ENCODE measurements around the gene ADCY5. TPM values are rescaled to one million over a fixed set of nuclear protein-coding genes. Genes with fewer than 3 reads are reported as not detected.

ADCY5 gene
- total RNA-seq, 4 donors from 2014 or later: 3.5 to 44.6 (median 14.5) TPM

DNA sequence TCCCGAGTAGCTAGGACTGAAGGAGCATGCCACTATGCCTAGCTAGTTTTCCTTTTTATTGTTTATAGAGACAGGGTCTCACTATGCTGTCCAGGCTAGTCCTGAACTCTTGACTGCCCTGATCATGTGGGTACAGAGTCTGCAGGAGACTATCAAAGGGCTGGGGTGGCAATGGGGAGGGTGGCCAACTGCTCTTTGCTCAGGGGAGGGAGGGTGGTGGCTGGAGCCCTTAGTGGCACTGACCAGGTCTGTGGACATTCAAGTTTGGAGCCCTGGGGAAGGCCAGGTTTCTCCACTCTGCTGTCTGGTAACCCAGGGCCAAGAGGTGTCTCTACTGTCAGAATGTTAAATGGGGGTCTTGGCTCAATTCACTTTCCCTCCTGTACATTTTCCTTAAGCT lies 125.1 kb downstream of the ADCY5 start:
- Histone ChIP-seq H3K4me1 (no peaks in the 10 kb centered on the region), H3K27me3 (no peaks in the 10 kb centered on the region), H3K9me3 (no peaks in the 10 kb centered on the region), H3K4me3 (no peak overlapping the region), H3K27ac (no peak overlapping the region), H3K36me3 (no peaks in the 10 kb centered on the region)
- DNase-seq: peak in 1 of 3 donors; percentile 10
- TF ChIP-seq, protein P1, sequence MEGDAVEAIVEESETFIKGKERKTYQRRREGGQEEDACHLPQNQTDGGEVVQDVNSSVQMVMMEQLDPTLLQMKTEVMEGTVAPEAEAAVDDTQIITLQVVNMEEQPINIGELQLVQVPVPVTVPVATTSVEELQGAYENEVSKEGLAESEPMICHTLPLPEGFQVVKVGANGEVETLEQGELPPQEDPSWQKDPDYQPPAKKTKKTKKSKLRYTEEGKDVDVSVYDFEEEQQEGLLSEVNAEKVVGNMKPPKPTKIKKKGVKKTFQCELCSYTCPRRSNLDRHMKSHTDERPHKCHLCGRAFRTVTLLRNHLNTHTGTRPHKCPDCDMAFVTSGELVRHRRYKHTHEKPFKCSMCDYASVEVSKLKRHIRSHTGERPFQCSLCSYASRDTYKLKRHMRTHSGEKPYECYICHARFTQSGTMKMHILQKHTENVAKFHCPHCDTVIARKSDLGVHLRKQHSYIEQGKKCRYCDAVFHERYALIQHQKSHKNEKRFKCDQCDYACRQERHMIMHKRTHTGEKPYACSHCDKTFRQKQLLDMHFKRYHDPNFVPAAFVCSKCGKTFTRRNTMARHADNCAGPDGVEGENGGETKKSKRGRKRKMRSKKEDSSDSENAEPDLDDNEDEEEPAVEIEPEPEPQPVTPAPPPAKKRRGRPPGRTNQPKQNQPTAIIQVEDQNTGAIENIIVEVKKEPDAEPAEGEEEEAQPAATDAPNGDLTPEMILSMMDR (IDR thresholded peaks at IDR 0.05): no peak
- no peak for TF ChIP-seq POLR2A (IDR thresholded peaks at IDR 0.05)

DNA sequence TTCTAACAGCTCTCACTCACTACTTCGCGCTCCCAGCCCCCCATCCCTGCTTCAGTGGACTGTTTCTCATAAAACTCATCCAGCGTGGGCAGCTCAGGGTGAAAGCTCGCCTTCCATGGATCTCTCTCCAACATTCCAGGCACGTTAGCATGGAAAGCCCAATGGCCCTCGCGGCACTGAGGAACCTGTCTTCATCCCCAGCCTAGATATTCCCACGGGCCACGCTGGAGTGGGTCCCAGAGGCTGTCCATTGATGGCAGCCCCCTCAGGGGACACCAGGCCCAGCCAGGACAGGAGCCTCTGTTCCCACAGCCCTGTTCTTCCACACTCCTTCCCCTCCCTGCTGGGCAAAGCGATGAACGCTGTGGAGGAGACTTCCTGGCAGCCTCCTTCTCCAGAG lies 126.0 kb downstream of the ADCY5 start:
- H3K27ac ChIP-seq: no peak overlapping the region
- no peak overlapping the region for H3K4me3 ChIP-seq
- no peaks in the 10 kb centered on the region for H3K4me1 ChIP-seq
- no peaks in the 10 kb centered on the region for H3K9me3 ChIP-seq
- peak in 1 of 3 donors; percentile 31 for DNase-seq
- no peak for TF ChIP-seq POLR2A (IDR thresholded peaks at IDR 0.05)
- TF ChIP-seq, protein P1 (IDR thresholded peaks at IDR 0.05): no peak
- H3K27me3 ChIP-seq: no peaks in the 10 kb centered on the region
- H3K36me3 ChIP-seq: no peaks in the 10 kb centered on the region

GRCh38 chr3:123321806-123322205 lies 127.1 kb downstream of the ADCY5 start:
- Histone ChIP-seq H3K4me3 (no peak overlapping the region), H3K27me3 (no peaks in the 10 kb centered on the region), H3K27ac (no peak overlapping the region), H3K36me3 (no peaks in the 10 kb centered on the region), H3K4me1 (no peaks in the 10 kb centered on the region), H3K9me3 (no peaks in the 10 kb centered on the region)
- TF ChIP-seq, protein P1 (IDR thresholded peaks at IDR 0.05): no peak
- no peak for TF ChIP-seq POLR2A (IDR thresholded peaks at IDR 0.05)
- peak in 1 of 3 donors; percentile 28 for DNase-seq

GRCh38 chr3:123320221-123320620 lies 128.7 kb downstream of the ADCY5 start:
- DNase-seq: peak in 1 of 3 donors; percentile 26
- Histone ChIP-seq H3K27me3 (no peaks in the 10 kb centered on the region), H3K4me3 (no peak overlapping the region), H3K4me1 (no peaks in the 10 kb centered on the region), H3K9me3 (no peaks in the 10 kb centered on the region), H3K36me3 (no peaks in the 10 kb centered on the region), H3K27ac (no peak overlapping the region)
- TF ChIP-seq POLR2A (IDR thresholded peaks at IDR 0.05): no peak
- TF ChIP-seq, protein P1 (IDR thresholded peaks at IDR 0.05): no peak

DNA sequence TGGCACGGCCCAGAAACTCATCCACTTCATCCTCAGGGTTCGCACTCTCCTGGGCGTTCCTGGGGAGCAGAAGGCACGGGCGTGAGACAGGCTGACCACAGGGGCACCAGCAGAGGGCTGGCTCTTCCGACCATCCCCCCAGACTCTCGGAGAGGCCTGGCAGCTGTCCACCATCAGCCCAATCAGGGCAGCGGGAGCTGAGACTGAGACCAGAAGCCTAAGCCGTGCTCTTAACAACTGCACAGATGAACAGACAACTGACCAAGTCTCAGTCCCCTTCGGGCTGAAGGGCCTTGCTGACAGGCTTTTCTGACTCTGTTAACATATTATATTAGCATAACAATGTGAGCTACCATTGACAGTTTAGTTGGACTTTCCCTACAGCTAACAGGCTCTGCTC lies 129.1 kb downstream of the ADCY5 start:
- no peaks in the 10 kb centered on the region for H3K27me3 ChIP-seq
- peak in 1 of 3 donors; percentile 34 for DNase-seq
- TF ChIP-seq, protein P1 (IDR thresholded peaks at IDR 0.05): no peak
- no peak for TF ChIP-seq POLR2A (IDR thresholded peaks at IDR 0.05)
- no peaks in the 10 kb centered on the region for H3K9me3 ChIP-seq
- H3K4me3 ChIP-seq: no peak overlapping the region
- no peaks in the 10 kb centered on the region for H3K4me1 ChIP-seq
- H3K27ac ChIP-seq: no peak overlapping the region
- no peaks in the 10 kb centered on the region for H3K36me3 ChIP-seq

DNA sequence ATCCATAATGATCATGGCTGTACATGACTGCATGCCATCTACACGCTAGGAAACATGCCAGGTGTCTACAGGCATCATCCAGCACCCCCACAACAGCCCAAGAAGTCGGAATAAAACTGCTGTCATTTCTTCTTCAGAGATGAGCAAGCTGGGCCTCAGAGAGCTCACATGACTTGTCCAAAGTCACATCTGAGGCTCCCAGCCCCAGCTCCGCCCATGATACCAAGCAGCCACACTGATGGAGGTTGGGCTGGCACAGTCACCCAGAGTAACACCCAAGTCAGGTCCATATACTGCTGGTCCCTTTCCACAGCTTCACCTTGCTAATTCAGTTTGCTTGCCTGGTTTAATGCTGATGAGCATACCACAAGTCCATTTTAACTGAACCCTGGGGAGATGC lies 130.5 kb downstream of the ADCY5 start:
- peak in 1 of 3 donors; percentile 16 for DNase-seq
- H3K27me3 ChIP-seq: no peaks in the 10 kb centered on the region
- no peak overlapping the region for H3K4me3 ChIP-seq
- H3K4me1 ChIP-seq: no peaks in the 10 kb centered on the region
- TF ChIP-seq, protein P1 (IDR thresholded peaks at IDR 0.05): no peak
- no peak overlapping the region for H3K27ac ChIP-seq
- no peaks in the 10 kb centered on the region for H3K9me3 ChIP-seq
- no peaks in the 10 kb centered on the region for H3K36me3 ChIP-seq

Measured in Peyer's patch (tissue), 4 donors.